Lung microvascular endothelial cell (primary cell): ENCODE data around the gene SAMD11. TPM values are rescaled to one million over a fixed set of nuclear protein-coding genes. Genes with fewer than 3 reads are reported as not detected.

Experiments used
- DNase-seq, 2 donors: peaks; one replicate each; pipeline versions ENCODE4 v3.0.0 to v3.0.0-alpha.2; 2010; ENCODE audit warnings: low read depth in 2 of 2
- total RNA-seq: library from RNA; depleted of rRNA; stranded (reverse); fragments of >200 nt; gene quantifications from 2 replicates; pipeline ENCODE4 v1.2.1, GENCODE V29; 2014

Gene SAMD11
- total RNA-seq, 1 donor from 2014 or later = not detected

DNA sequence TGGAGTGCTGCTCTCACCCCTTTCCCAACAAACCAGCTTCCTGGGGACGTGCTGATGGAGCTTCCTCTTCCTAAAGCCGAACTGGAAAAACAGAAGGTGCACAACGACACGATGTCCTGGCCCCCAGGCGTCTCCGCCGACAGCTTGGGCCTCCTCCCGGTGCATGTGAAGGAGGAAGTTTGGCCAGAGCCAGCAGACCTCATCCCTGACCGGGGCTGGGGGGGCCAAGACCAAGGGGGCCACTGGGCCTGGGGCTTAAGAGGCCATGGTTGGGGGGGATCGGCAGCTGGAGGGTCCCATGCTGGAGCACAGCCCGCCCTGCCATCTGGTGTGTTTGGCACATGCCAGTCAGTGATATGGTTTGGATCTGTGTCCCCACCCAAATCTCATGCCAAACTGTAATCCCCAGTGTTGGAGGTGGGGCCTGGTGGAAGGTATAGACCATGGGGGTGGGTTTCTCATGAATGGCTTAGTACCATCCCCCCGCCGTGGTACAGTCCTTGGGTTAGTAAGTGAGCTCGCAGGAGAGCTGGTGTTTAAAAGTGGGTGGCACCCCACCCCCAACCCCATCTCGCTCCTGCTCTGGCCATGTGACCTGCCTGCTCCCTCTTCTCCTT lies 69.8 kb downstream of the SAMD11 start:
- DNase-seq = peak in 1 of 2 donors; percentile 51

Other genes starting within 250 kb of the SAMD11 start
- not detected in 2 replicates for gene OR4F16, start 237.3 kb upstream of the SAMD11 start, total RNA-seq
- gene NOC2L, start 35.3 kb downstream of the SAMD11 start, total RNA-seq = 51.4 and 58.3 TPM in 2 replicates
- 2.2 and 3.6 TPM in 2 replicates for gene KLHL17, start 36.7 kb downstream of the SAMD11 start, total RNA-seq
- gene PLEKHN1, start 42.6 kb downstream of the SAMD11 start, total RNA-seq = under 0.01 and 0.22 TPM in 2 replicates
- not detected in 2 replicates for gene PERM1, start 58.2 kb downstream of the SAMD11 start, total RNA-seq
- gene HES4, start 76.2 kb downstream of the SAMD11 start, total RNA-seq = 23.3 and 24.8 TPM in 2 replicates
- gene ISG15, start 89.6 kb downstream of the SAMD11 start, total RNA-seq = 109 TPM in 2 replicates
- gene AGRN, start 96.2 kb downstream of the SAMD11 start, total RNA-seq = 35.7 and 53.8 TPM in 2 replicates
- gene RNF223, start 150.4 kb downstream of the SAMD11 start, total RNA-seq = not detected in 2 replicates
- gene C1orf159, start 192.2 kb downstream of the SAMD11 start, total RNA-seq = 4.8 and 5.2 TPM in 2 replicates
- not detected in 2 replicates for gene TTLL10, start 250.0 kb downstream of the SAMD11 start, total RNA-seq